GM19240 (cell line): ENCODE results near the gene PTCD1.

Source experiments
- DNase-seq: peaks from one replicate; pipeline ENCODE4 v3.0.0; 2011; ENCODE audit warnings: low spot score; ENCODE audit not compliant: insufficient read length

The PTCD1 gene

DNA sequence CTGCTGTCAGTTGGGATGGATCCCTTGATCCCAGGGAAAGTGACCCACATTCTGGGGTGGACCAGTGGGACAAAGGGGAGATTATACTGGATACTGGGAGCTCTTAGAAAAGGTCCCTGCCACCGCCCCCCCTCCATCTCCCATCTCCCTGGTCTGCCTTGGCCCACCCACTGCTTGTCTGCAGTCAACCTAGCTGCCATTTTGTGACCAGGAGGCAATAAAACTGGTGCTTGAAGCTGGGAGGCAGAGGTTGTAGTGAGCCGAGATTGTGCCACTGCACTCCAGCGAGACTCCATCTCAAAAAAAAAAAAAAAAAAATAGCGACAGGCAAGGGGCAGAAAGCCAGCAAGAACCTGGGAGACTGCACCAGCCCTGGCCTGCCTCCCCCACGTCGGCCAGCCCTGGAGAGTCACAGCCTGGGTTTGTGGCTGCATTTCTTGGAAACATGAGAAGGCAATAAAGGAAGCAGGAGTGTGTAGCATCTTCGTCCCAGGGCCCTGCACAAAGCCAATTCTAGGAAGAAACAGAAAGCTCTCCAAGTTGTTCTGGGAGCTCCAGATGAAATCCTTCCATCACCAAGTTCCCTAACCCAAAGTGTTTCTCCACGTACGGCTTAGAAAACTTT, 68.7 kb downstream of the PTCD1 start:
- no peak for DNase-seq

DNA sequence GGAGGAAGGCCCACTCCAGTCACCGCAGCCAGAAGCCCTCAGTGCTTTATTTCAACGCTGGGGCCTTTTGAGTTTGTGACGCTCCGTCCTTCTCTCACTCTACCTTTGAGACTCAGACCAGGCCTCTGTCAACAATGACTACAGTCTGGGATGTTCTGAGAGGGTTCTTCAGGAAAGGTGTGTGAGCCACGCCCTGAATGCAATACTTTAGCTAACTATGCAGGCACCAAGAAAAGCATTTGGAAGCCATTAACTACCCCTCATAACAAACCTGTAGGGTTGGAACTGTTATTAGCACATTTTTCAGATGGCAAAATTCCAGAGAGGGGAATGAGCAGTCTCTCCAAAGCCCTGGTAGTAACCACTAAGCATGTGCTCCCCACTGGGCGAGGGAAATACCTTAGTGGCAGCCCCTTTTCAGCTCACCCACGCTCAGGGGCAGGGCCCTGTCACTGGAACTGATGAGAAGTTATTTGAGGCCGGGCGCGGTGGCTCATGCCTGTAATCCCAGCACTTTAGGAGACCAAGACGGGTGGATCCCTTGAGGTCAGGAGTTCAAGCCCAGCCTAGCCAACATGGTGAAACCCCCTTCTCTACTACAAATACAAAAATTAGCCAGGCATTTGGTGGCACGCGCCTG, 69.7 kb downstream of the PTCD1 start:
- DNase-seq: no peak
